ENCODE data around the gene CKS1B. TPM values are rescaled to one million over a fixed set of nuclear protein-coding genes. Genes with fewer than 3 reads are reported as not detected.
A peak's percentile ranks its signal among the peaks of the same experiment; 100 is the strongest.

Gene CKS1B
- total and polyA plus RNA-seq, 9 of the 15 experiments (the other 6 are each of a cell fraction or from before 2014, with no cell fraction given) = 215 to 1,103 (median 460) TPM

- TF ChIP-seq SRF (CRISPR knock-in tag; IDR thresholded peaks at IDR 0.05) (peak in 1 of 2 experiments; percentile 67; a peak in 2 of 4 replicates), ID3 (CRISPR knock-in tag; IDR thresholded peaks at IDR 0.05) (peak; percentile 21; the same call in 1 of the 2 replicates), ID3 (tag; IDR thresholded peaks at IDR 0.05) (peak; percentile 72; the same call in 1 of the 2 replicates), FOS (IDR thresholded peaks at IDR 0.05; ENCODE audit: extremely low read depth, insufficient read length) (no peak), ZNF311 (CRISPR knock-in tag; IDR thresholded peaks at IDR 0.05) (peak; percentile 58; the same call in 1 of the 2 replicates), HES1 (IDR thresholded peaks at IDR 0.05; ENCODE audit: low read depth) (peak; percentile 70), GATAD2B (IDR thresholded peaks at IDR 0.05; ENCODE audit: borderline replicate concordance) (peak; percentile 76; the same call in 1 of the 2 replicates), STAT5A (IDR thresholded peaks at IDR 0.05; ENCODE audit: borderline replicate concordance, low read length) (no peak; the same call in 1 of the 2 replicates), RB1 (IDR thresholded peaks at IDR 0.05; ENCODE audit: low read depth) (peak; percentile 53), ILF3 (IDR thresholded peaks at IDR 0.05; ENCODE audit: borderline replicate concordance) (no peak), ZNF143 (CRISPR knock-in tag; IDR thresholded peaks at IDR 0.05) (no peak), ZNF239 (CRISPR knock-in tag; IDR thresholded peaks at IDR 0.05) (no peak), RBM39 (optimal IDR thresholded peaks at IDR 0.05; ENCODE audit: low read depth, low read length) (peak; percentile 91), MAX (CRISPR knock-in tag; IDR thresholded peaks at IDR 0.05) (peak; percentile 69), USF2 (CRISPR knock-in tag; IDR thresholded peaks at IDR 0.05) (no peak), RAD21 (CRISPR knock-in tag; conservative IDR thresholded peaks at IDR 0.05 in 1 of 2, IDR thresholded peaks at IDR 0.05 in 1 of 2) (peak; percentile 22 to 23), YBX1 (IDR thresholded peaks at IDR 0.05) (no peak), FOSL1 (tag; conservative IDR thresholded peaks at IDR 0.05) (peak; percentile 96), PML (IDR thresholded peaks at IDR 0.05; ENCODE audit: low read length) (peak; percentile 66; the same call in 1 of the 2 replicates), RNF2 (IDR thresholded peaks at IDR 0.05) (peak; percentile 95), RAD51 (IDR thresholded peaks at IDR 0.05; ENCODE audit: borderline replicate concordance, low read depth) (peak; percentile 56; the same call in 1 of the 2 replicates), BCOR (IDR thresholded peaks at IDR 0.05) (0 out of 2 replicates have a peak, but pooled peaks have one; percentile 16), EP300 (IDR thresholded peaks at IDR 0.05; ENCODE audit: low read length) (peak; percentile 57), NEUROD1 (IDR thresholded peaks at IDR 0.05; ENCODE audit: borderline replicate concordance, low read depth, low read length, partially characterized antibody) (peak; percentile 100), ARID2 (IDR thresholded peaks at IDR 0.05) (peak; percentile 33; the same call in 1 of the 2 replicates), TAF7 (tag; IDR thresholded peaks at IDR 0.05) (peak; percentile 68; the same call in 1 of the 2 replicates), CXXC5 (CRISPR knock-in tag; IDR thresholded peaks at IDR 0.05) (peak; percentile 96), TRIM28 (IDR thresholded peaks at IDR 0.05) (peak; percentile 69)
Measured at GRCh38 chr1:155000726-155001424, 26.4 kb downstream of the CKS1B start (continued).
